Measurements from ENCODE around the gene CD58.

DNA sequence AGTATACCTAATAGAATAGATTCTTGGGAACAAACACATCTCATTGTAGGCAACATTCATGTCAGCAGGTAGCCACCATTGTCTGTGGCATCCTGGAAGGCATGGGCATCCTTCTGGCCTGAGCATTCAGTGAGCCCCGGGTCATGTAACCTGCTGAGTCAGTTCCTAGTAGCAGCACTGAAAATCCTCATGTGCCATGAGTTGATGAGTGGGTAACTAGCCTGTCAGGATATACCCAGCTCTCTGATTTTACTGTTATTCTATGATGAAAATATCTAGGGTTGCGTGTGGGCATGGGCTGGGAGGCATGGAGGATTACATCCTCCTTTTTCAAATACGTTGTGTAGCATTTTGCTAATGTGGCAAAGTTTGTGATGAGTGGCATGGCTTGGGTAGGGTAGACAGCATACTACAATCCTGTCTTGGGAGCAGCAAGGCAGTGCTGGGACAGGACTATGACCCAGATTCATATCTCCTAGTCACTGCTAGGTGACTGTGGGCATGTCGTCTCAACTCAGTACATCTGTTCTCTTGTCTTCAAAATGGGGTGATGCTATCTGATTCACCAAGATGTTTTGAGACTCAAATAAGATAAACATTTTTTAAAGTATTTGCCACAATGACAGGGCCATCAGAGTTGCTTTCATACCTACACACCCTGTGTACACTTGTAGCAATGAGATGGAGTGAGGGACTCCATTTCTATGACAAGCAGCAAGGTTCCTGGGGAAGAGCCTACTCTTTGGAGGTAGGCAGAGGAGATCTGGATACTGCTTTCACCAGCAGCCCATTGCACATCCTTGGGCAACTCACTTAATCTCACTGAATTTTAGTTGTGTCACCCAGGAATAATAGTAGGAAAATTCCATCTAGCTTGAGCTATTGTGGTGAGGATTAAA lies 62.5 kb downstream of the CD58 start:
- TF ChIP-seq POLR2A (IDR thresholded peaks at IDR 0.05; ENCODE audit: low read depth, low read length) = no peak
- no peak for TF ChIP-seq TAF1 (IDR thresholded peaks at IDR 0.05; ENCODE audit: low read depth, low read length)
- no peak for TF ChIP-seq POLR2AphosphoS5 (IDR thresholded peaks at IDR 0.05; ENCODE audit: low read depth, low read length)
- no peak for TF ChIP-seq SPI1 (IDR thresholded peaks at IDR 0.05; ENCODE audit: low read depth, low read length)
- TF ChIP-seq PAX5 (IDR thresholded peaks at IDR 0.05; ENCODE audit: insufficient read depth, low read length, severe bottlenecking) = no peak
- no peak for TF ChIP-seq POU2F2 (IDR thresholded peaks at IDR 0.05; ENCODE audit: low read depth, low read length)
